ENCODE measurements around the gene SYT1. TPM values are rescaled to one million over a fixed set of nuclear protein-coding genes. Genes with fewer than 3 reads are reported as not detected.
A peak's percentile ranks its signal among the peaks of the same experiment; 100 is the strongest.

SYT1 gene
- polyA plus RNA-seq, 1 experiment: 6.8 TPM

GRCh38 chr12:79057540-79057939, 193.0 kb downstream of the SYT1 start:
- POLR2A ChIA-PET: no interaction called here
- no peaks in the 10 kb centered on the region for H3K27me3 ChIP-seq (ENCODE audit: control insufficient read depth, insufficient read depth, low read length)

GRCh38 chr12:79058342-79058741, 193.8 kb downstream of the SYT1 start:
- Histone ChIP-seq H3K27ac (ENCODE audit: low read depth, low read length) (no peak overlapping the region), H3K4me3 (ENCODE audit: low read depth, low read length) (no peak overlapping the region), H3K9me3 (ENCODE audit: control insufficient read depth, insufficient read depth, low read length) (no peaks in the 10 kb centered on the region), H3K27me3 (ENCODE audit: control insufficient read depth, insufficient read depth, low read length) (no peaks in the 10 kb centered on the region)
- POLR2A ChIA-PET: no interaction called here
- TF ChIP-seq CTCF (IDR thresholded peaks at IDR 0.05; ENCODE audit: low read depth, low read length): no peak
- CTCF ChIA-PET: no interaction called here
- no peak for DNase-seq (ENCODE audit: low read depth, low spot score)

More at GRCh38 chr12:79057540-79057939, 193.0 kb downstream of the SYT1 start:
- CTCF ChIA-PET: no interaction called here
- no peak for TF ChIP-seq CTCF (IDR thresholded peaks at IDR 0.05; ENCODE audit: low read depth, low read length)
- no peak for DNase-seq (ENCODE audit: low read depth, low spot score)
- Histone ChIP-seq H3K27ac (ENCODE audit: low read depth, low read length) (no peak overlapping the region), H3K4me3 (ENCODE audit: low read depth, low read length) (no peak overlapping the region), H3K9me3 (ENCODE audit: control insufficient read depth, insufficient read depth, low read length) (no peaks in the 10 kb centered on the region)

GRCh38 chr12:79059557-79059956, 195.0 kb downstream of the SYT1 start:
- Histone ChIP-seq H3K4me3 (ENCODE audit: low read depth, low read length) (no peak overlapping the region), H3K27ac (ENCODE audit: low read depth, low read length) (no peak overlapping the region), H3K27me3 (ENCODE audit: control insufficient read depth, insufficient read depth, low read length) (no peaks in the 10 kb centered on the region), H3K9me3 (ENCODE audit: control insufficient read depth, insufficient read depth, low read length) (no peaks in the 10 kb centered on the region)
- POLR2A ChIA-PET: no interaction called here
- no peak for DNase-seq (ENCODE audit: low read depth, low spot score)
- CTCF ChIA-PET: no interaction called here
- no peak for TF ChIP-seq CTCF (IDR thresholded peaks at IDR 0.05; ENCODE audit: low read depth, low read length)

- peak; percentile 15 for DNase-seq (ENCODE audit: low read depth, low spot score)
- H3K4me3 ChIP-seq (ENCODE audit: low read depth, low read length): no peak overlapping the region
- POLR2A ChIA-PET: no interaction called here
- H3K27ac ChIP-seq (ENCODE audit: low read depth, low read length): no peak overlapping the region
- TF ChIP-seq CTCF (IDR thresholded peaks at IDR 0.05; ENCODE audit: low read depth, low read length): no peak
- no peaks in the 10 kb centered on the region for H3K9me3 ChIP-seq (ENCODE audit: control insufficient read depth, insufficient read depth, low read length)
- CTCF ChIA-PET: interaction anchor here (1.2 kb wide), 1 partner anchor 111 kb away, joined by 6 read pairs; no protein-coding TSS in a partner anchor
- H3K27me3 ChIP-seq (ENCODE audit: control insufficient read depth, insufficient read depth, low read length): no peaks in the 10 kb centered on the region
Measured at GRCh38 chr12:79063258-79063657, 198.7 kb downstream of the SYT1 start.

- Histone ChIP-seq H3K27ac (ENCODE audit: low read depth, low read length) (no peak overlapping the region), H3K9me3 (ENCODE audit: control insufficient read depth, insufficient read depth, low read length) (no peaks in the 10 kb centered on the region), H3K4me3 (ENCODE audit: low read depth, low read length) (no peak overlapping the region), H3K27me3 (ENCODE audit: control insufficient read depth, insufficient read depth, low read length) (no peaks in the 10 kb centered on the region)
- no peak for TF ChIP-seq CTCF (IDR thresholded peaks at IDR 0.05; ENCODE audit: low read depth, low read length)
- ChIA-PET POLR2A (no interaction called here), CTCF (no interaction called here)
- no peak for DNase-seq (ENCODE audit: low read depth, low spot score)
Measured at GRCh38 chr12:79067977-79068376, 203.4 kb downstream of the SYT1 start.
